Smooth muscle cell (in vitro differentiated cells): ENCODE data around the gene CACNA2D1. TPM values are rescaled to one million over a fixed set of nuclear protein-coding genes. Genes with fewer than 3 reads are reported as not detected.

Experiments
- DNase-seq: peaks from one replicate; lab custom pipeline; 2025; ENCODE audit not compliant: unreplicated experiment; lab: John Stamatoyannopoulos, UW
- H2AFZ ChIP-seq: fragments of 200-600 bp; sonication (generic); 2 replicates; pipeline ENCODE4 v1.6.0; 2016; ENCODE audit warnings: antibody characterized with exemption, low read depth, mild to moderate bottlenecking
- H3F3A ChIP-seq: fragments of 200-600 bp; sonication (generic); 2 replicates; pipeline ENCODE4 v1.6.0; 2017; ENCODE audit warnings: antibody characterized with exemption, low read depth
- H3K27ac ChIP-seq: fragments of 200-600 bp; sonication (generic); 2 replicates; pipeline ENCODE4 v1.5.1; 2016; ENCODE audit warnings: low read depth, mild to moderate bottlenecking
- H3K27me3 ChIP-seq: fragments of 200-600 bp; sonication (generic); 2 replicates; pipeline ENCODE4 v1.6.1; 2016; ENCODE audit warnings: low read depth, mild to moderate bottlenecking
- H3K36me3 ChIP-seq: fragments of 200-600 bp; sonication (generic); 2 replicates; pipeline ENCODE4 v1.5.1; 2016; ENCODE audit warnings: low read depth
- H3K4me1 ChIP-seq: fragments of 200-600 bp; sonication (generic); 2 replicates; pipeline ENCODE4 v1.5.1; 2016; ENCODE audit warnings: low read depth
- H3K4me2 ChIP-seq: fragments of 200-600 bp; sonication (generic); 2 replicates; pipeline ENCODE4 v1.6.0; 2016; ENCODE audit warnings: mild to moderate bottlenecking
- H3K4me3 ChIP-seq: fragments of 200-600 bp; sonication (generic); 2 replicates; pipeline ENCODE4 v1.5.1; 2016; ENCODE audit warnings: mild to moderate bottlenecking
- H3K79me2 ChIP-seq: fragments of 200-600 bp; sonication (generic); 2 replicates; pipeline ENCODE4 v1.6.0; 2016; ENCODE audit warnings: low read depth, mild to moderate bottlenecking
- H3K9ac ChIP-seq: fragments of 200-600 bp; sonication (generic); 2 replicates; pipeline ENCODE4 v1.6.0; 2016; ENCODE audit warnings: low read depth
- H3K9me3 ChIP-seq: fragments of 200-600 bp; sonication (generic); replicated peaks from 2 replicates; pipeline ENCODE4 v1.5.1; 2016; ENCODE audit warnings: low read depth
- H4K20me1 ChIP-seq: fragments of 200-600 bp; sonication (generic); 2 replicates; pipeline ENCODE4 v1.6.0; 2016; ENCODE audit warnings: low read depth
- WGBS: methylation state at CpG from one replicate; pipeline ENCODE4 v1.1.7; 2016; ENCODE audit warnings: low lambda C conversion rate; 5-methylcytosine and 5-hydroxymethylcytosine counted together
- polyA plus RNA-seq: library from polyadenylated mRNA; unstranded; fragments of >200 nt; fragmentation: Nextera tagmentation; extraction: Ambion mirVana; gene quantifications from 2 replicates; pipeline ENCODE4 v1.2.1, GENCODE V29; 2016
- total RNA-seq: library from RNA; depleted of rRNA; stranded (reverse); fragments of >200 nt; gene quantifications from 2 replicates; pipeline ENCODE4 v1.2.3, GENCODE V29; 2014
- TF ChIP-seq, protein P1 (sequence below): fragments of 200-600 bp; sonication (generic); IDR thresholded peaks from 2 replicates; pipeline ENCODE4 v1.5.1; 2017; ENCODE audit warnings: borderline replicate concordance, mild to moderate bottlenecking, antibody characterized with exemption; ENCODE audit not compliant: insufficient read depth, poor library complexity, severe bottlenecking

The CACNA2D1 gene
- total and polyA plus RNA-seq, 2 experiments from 2014 or later, result 4.1 to 39.3 TPM

- TF ChIP-seq, protein P1, sequence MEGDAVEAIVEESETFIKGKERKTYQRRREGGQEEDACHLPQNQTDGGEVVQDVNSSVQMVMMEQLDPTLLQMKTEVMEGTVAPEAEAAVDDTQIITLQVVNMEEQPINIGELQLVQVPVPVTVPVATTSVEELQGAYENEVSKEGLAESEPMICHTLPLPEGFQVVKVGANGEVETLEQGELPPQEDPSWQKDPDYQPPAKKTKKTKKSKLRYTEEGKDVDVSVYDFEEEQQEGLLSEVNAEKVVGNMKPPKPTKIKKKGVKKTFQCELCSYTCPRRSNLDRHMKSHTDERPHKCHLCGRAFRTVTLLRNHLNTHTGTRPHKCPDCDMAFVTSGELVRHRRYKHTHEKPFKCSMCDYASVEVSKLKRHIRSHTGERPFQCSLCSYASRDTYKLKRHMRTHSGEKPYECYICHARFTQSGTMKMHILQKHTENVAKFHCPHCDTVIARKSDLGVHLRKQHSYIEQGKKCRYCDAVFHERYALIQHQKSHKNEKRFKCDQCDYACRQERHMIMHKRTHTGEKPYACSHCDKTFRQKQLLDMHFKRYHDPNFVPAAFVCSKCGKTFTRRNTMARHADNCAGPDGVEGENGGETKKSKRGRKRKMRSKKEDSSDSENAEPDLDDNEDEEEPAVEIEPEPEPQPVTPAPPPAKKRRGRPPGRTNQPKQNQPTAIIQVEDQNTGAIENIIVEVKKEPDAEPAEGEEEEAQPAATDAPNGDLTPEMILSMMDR, result no peak
- 54% methylated on average over 2 of the region's 2 CpGs for WGBS
- H3K36me3 ChIP-seq, result no peaks in the 10 kb centered on the region
- H3K4me1 ChIP-seq, result no peaks in the 10 kb centered on the region
- no peaks in the 10 kb centered on the region for H3K9me3 ChIP-seq
- H3K4me3 ChIP-seq, result no peak overlapping the region
- no peak overlapping the region for H3K9ac ChIP-seq
- no peaks in the 10 kb centered on the region for H3F3A ChIP-seq
- DNase-seq, result no peak
- H3K27me3 ChIP-seq, result no peaks in the 10 kb centered on the region
- H3K4me2 ChIP-seq, result no peak overlapping the region
- H4K20me1 ChIP-seq, result no peaks in the 10 kb centered on the region
- H2AFZ ChIP-seq, result no peak overlapping the region
- H3K27ac ChIP-seq, result no peak overlapping the region
- no peaks in the 10 kb centered on the region for H3K79me2 ChIP-seq
Observed at GRCh38 chr7:81926154-81926553, 517.4 kb downstream of the CACNA2D1 start.

DNA sequence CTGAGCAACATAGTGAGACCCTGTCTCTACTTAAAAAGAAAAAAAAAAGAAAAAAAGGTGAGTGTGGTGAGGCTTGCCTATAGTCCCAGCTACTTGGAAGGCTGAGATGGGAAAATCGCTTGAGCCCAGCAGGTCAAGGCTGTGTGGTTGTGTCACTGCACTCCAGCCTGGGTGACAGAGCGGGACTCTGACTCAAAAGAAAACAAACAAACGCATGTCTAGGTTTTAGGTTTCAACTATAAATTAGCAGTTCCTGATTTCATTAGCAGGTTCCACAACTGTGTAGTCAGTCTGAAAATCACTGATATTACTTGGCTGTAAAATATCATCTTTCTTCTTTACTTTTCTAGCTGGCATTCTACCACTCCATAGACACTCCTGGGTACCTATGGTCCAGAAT lies 518.0 kb downstream of the CACNA2D1 start:
- TF ChIP-seq, protein P1, result no peak
- DNase-seq, result no peak
- 67% methylated on average over 3 of the region's 3 CpGs for WGBS

DNA sequence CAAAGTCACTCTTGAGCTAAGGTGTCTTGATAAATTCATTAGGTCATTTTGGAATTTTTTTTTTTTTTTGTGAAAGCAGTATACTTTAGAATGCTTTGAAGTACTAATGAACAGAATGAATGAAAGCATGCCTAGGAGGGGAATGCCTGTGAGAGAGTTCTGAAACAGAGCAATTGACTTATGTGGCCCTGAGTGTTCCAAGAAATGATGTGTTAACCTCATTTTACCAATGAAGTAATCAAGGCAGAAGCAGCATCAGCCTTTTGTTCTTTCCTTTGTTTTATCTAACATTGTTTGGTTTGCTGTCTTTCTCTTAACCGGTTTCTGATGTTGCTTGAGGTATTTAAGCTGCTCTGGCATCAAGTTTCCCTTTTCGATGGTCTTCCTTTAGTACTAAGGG lies 519.1 kb downstream of the CACNA2D1 start:
- H3K9ac ChIP-seq, result no peak overlapping the region
- DNase-seq, result no peak
- no peaks in the 10 kb centered on the region for H3K79me2 ChIP-seq
- H3K27me3 ChIP-seq, result no peaks in the 10 kb centered on the region
- H3K4me2 ChIP-seq, result no peak overlapping the region
- TF ChIP-seq, protein P1, result no peak
- H3K36me3 ChIP-seq, result no peaks in the 10 kb centered on the region
- H4K20me1 ChIP-seq, result no peaks in the 10 kb centered on the region
- H3K4me1 ChIP-seq, result no peaks in the 10 kb centered on the region
- no peaks in the 10 kb centered on the region for H3F3A ChIP-seq
- 90% methylated on average over 2 of the region's 2 CpGs for WGBS
- no peak overlapping the region for H3K4me3 ChIP-seq
- H2AFZ ChIP-seq, result no peak overlapping the region
- H3K9me3 ChIP-seq, result no peaks in the 10 kb centered on the region
- no peak overlapping the region for H3K27ac ChIP-seq

More for the DNA sequence above, 518.0 kb downstream of the CACNA2D1 start:
- H3K9me3 ChIP-seq, result no peaks in the 10 kb centered on the region
- no peak overlapping the region for H3K4me2 ChIP-seq
- no peaks in the 10 kb centered on the region for H3K79me2 ChIP-seq
- H4K20me1 ChIP-seq, result no peaks in the 10 kb centered on the region
- H3K27ac ChIP-seq, result no peak overlapping the region
- H3K9ac ChIP-seq, result no peak overlapping the region
- no peaks in the 10 kb centered on the region for H3K4me1 ChIP-seq
- H3K4me3 ChIP-seq, result no peak overlapping the region
- H2AFZ ChIP-seq, result no peak overlapping the region
- H3K27me3 ChIP-seq, result no peaks in the 10 kb centered on the region
- no peaks in the 10 kb centered on the region for H3K36me3 ChIP-seq
- no peaks in the 10 kb centered on the region for H3F3A ChIP-seq

- no peak overlapping the region for H3K27ac ChIP-seq
- 92% methylated on average over 3 of the region's 3 CpGs for WGBS
- H4K20me1 ChIP-seq, result no peaks in the 10 kb centered on the region
- H3F3A ChIP-seq, result no peaks in the 10 kb centered on the region
- no peaks in the 10 kb centered on the region for H3K36me3 ChIP-seq
- H3K4me1 ChIP-seq, result no peaks in the 10 kb centered on the region
- DNase-seq, result no peak
- H3K9ac ChIP-seq, result no peak overlapping the region
- H3K9me3 ChIP-seq, result peaks cover 7% of the 10 kb centered on the region
- H3K4me3 ChIP-seq, result no peak overlapping the region
- TF ChIP-seq, protein P1, result no peak
- H2AFZ ChIP-seq, result no peak overlapping the region
- H3K79me2 ChIP-seq, result no peaks in the 10 kb centered on the region
- no peaks in the 10 kb centered on the region for H3K27me3 ChIP-seq
- no peak overlapping the region for H3K4me2 ChIP-seq
Observed at GRCh38 chr7:81919494-81919893, 524.1 kb downstream of the CACNA2D1 start.
